Measurements from ENCODE around the gene ASPSCR1.

- TF ChIP-seq, protein P1, sequence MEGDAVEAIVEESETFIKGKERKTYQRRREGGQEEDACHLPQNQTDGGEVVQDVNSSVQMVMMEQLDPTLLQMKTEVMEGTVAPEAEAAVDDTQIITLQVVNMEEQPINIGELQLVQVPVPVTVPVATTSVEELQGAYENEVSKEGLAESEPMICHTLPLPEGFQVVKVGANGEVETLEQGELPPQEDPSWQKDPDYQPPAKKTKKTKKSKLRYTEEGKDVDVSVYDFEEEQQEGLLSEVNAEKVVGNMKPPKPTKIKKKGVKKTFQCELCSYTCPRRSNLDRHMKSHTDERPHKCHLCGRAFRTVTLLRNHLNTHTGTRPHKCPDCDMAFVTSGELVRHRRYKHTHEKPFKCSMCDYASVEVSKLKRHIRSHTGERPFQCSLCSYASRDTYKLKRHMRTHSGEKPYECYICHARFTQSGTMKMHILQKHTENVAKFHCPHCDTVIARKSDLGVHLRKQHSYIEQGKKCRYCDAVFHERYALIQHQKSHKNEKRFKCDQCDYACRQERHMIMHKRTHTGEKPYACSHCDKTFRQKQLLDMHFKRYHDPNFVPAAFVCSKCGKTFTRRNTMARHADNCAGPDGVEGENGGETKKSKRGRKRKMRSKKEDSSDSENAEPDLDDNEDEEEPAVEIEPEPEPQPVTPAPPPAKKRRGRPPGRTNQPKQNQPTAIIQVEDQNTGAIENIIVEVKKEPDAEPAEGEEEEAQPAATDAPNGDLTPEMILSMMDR (IDR thresholded peaks at IDR 0.05) = no peak
- no peak for TF ChIP-seq POLR2A (IDR thresholded peaks at IDR 0.05)
These were observed 82.6 kb downstream of the ASPSCR1 start for GRCh38 chr17:82060001-82060380.

Measured in body of pancreas (tissue), 4 donors.